GM12875 (cell line): ENCODE results near the gene TTLL13.
"Not testable (repeated sequence)": the region's sequence is repeated elsewhere in the genome, so short reads cannot be mapped to it uniquely, and the experiment has no call there.

Experiments
- H3K4me3 ChIP-seq: one replicate; pipeline ENCODE4 v1.5.1; 2011; ENCODE audit warnings: low read depth, low read length, control low read depth
- TF ChIP-seq, protein P1 (sequence below): IDR thresholded peaks from 2 replicates; pipeline ENCODE4 v1.5.1; 2011; ENCODE audit warnings: low read depth, mild to moderate bottlenecking, control low read depth, inconsistent platforms, low read length, moderate library complexity, borderline replicate concordance; ENCODE audit not compliant: insufficient read depth

The TTLL13 gene

DNA sequence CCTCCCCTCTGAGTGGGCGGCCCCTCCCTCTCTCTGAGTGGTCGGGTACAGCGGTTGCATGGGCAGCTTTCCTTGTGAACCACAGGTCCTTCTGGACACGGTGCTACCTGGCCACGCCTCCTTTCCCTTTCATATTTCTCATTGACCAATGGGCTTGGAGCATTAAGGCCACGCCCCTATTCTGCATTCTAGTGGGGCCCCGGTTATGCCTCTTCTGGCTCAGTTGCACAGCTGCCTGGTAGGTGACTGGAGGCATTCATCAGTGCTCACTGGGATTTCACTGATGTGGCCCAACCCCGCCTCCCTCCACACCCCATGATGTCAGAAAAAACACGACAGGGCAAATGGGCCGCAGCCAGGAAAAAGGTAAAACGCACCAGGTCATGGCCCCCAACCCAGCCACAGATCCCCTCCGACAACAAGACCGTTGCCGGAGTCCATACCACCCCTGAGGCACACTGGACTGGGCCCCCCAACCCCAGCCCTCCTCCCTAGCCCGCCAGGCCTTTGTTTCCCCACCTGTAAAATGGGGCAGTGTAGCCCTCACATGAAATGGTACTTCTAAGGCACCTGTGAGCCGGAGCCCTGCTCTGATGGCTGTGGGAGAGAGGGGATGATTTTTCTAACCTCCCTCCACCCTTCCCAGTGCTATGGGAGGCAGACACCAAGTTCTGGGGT, 42.5 kb downstream of the TTLL13 start:
- TF ChIP-seq, protein P1, sequence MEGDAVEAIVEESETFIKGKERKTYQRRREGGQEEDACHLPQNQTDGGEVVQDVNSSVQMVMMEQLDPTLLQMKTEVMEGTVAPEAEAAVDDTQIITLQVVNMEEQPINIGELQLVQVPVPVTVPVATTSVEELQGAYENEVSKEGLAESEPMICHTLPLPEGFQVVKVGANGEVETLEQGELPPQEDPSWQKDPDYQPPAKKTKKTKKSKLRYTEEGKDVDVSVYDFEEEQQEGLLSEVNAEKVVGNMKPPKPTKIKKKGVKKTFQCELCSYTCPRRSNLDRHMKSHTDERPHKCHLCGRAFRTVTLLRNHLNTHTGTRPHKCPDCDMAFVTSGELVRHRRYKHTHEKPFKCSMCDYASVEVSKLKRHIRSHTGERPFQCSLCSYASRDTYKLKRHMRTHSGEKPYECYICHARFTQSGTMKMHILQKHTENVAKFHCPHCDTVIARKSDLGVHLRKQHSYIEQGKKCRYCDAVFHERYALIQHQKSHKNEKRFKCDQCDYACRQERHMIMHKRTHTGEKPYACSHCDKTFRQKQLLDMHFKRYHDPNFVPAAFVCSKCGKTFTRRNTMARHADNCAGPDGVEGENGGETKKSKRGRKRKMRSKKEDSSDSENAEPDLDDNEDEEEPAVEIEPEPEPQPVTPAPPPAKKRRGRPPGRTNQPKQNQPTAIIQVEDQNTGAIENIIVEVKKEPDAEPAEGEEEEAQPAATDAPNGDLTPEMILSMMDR, result no peak
- H3K4me3 ChIP-seq, result no peak overlapping the region

DNA sequence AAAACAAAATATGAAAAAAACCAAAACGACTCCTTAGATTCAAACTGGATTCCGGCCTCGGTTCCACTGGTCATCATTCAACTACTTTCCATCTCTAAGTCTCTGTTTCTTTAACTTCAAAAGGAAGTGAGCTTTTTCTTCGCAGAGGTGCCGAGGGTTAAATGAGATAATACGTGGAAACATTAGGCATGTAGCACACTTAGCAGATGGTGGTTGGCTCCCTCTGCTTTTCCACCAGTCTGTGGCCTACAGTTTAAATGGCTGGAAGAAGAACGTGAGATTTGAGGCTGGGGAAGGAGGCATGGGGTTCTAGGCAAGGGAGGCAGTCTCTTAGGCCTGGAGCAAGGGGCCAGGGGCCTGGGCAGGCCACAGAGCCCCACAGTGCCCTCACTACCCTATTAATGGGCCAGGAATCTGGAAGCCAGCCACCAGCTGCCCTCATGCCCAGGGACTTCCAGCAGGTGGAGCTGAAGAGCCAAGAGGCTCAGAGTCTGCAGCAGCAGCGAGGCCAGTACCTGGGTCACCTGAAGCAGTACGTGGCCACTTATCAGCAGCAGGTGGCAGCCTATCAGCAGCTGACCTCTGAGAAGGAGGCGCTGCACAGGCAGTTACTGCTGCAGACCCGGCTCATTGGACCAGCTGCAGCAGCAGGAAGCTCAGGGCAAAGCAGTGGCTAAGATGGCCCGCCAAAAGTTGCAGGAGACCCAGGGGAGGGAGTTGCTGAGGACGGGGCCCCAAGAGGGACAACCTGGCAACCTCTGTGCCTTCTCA, 43.9 kb downstream of the TTLL13 start:
- TF ChIP-seq, protein P1, result peak; percentile 91
- H3K4me3 ChIP-seq, result not testable (repeated sequence)

GRCh38 chr15:90294159-90294558, 44.8 kb downstream of the TTLL13 start:
- TF ChIP-seq, protein P1, result no peak
- no peak overlapping the region for H3K4me3 ChIP-seq

DNA sequence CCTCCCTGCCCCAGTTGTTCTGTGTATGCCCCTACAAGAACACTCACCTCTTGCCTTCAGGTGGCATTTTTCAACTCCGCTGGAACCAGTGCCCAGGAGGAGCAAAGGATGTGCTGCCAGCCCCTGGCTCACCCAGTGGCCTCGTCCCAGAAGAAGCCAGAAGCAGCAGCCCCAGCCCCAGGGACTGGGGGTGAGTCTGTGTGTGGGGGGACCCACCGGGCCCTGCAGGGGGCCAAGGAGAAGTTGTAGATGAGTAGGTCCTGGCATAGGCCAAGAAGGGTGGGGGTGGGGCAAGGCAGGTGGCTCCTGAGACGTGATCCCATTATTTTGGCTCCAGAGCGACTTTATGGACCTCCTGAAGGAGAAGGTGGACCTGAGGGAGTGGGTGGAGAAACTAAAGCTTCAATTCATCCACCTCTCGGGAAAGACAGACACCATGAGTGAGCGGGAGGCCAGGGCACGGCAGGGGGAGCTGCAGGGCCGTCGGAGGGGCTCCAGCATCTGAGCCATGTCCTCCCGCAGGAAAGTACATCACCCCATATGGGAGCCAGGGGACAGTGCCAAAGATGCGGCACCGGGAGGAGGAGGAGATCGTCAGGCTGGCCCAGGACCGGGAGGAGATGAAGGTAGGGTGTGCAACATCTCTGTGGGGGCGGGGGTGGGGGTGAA, 45.4 kb downstream of the TTLL13 start:
- TF ChIP-seq, protein P1, result no peak
- no peak overlapping the region for H3K4me3 ChIP-seq

- H3K4me3 ChIP-seq, result no peak overlapping the region
- TF ChIP-seq, protein P1, result no peak
Measured at GRCh38 chr15:90295270-90295648, 45.9 kb downstream of the TTLL13 start.

GRCh38 chr15:90296316-90296884, 47.0 kb downstream of the TTLL13 start:
- not testable (repeated sequence) for H3K4me3 ChIP-seq

DNA sequence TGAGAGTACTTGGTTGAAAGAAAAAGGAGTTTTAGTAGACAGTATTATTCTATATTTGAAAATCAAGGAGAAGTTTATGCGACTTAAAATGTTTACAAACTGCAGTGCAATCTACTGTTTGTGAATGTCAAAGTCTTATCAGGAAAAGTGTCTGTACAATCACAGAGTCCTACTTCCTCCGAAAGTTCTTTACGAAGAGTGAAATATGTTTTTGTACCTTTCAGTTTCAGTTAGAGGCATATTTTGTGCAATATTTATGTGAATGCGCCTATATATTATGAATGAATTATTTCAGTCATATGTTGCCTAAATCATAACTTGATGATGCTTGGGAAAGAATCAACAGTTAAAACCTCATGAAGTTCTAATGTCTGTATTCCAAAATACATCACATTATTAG, 47.7 kb downstream of the TTLL13 start:
- no peak overlapping the region for H3K4me3 ChIP-seq

More for the DNA sequence above, 47.7 kb downstream of the TTLL13 start:
- TF ChIP-seq, protein P1, result no peak
